ENCODE results near the gene KLHL36.
A peak's percentile ranks its signal among the peaks of the same experiment; 100 is the strongest.

KLHL36 gene

GRCh38 chr16:84647828-84648594, at the start of gene KLHL36:
TSS of gene KLHL36 (plus strand) at chr16:84648511. CDS start at chr16:84650868, 2,357 bp downstream.
- DNase-seq, result peak; percentile 5

DNA sequence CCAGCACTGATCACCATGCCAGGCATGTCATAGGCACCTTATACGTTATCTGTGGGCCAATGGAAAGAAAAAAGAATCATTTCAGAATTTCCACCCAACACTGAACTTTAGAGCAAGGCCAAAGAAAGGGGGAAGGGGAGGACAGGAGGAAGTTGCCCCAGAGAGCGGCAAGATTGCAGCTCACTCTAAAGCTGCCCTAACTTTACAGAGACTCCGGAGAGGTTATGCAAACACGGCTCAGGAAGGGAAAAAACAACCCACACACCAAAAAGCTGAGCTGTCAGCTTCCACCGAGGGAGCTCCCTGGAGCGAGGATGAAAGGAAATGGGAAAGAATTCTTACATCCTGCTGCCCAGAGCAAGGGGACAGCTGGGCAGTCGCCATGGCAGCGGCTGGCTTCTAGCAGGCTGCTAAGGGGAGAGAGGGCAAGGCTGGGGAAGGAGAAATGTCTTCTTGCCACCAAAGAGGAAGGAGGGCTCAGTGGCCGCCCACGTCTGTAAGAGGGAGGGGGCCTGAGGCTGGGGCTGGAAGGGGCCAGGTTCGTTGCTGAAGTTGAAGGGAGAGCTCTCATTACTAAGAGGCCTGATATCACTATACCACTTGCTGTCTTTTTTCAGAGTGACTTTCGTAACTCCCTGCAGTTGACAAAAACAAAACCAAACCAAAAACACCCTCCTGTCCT, 48.6 kb upstream of the KLHL36 start:
- DNase-seq, result no peak

GRCh38 chr16:84600343-84601229, 47.7 kb upstream of the KLHL36 start:
- DNase-seq, result no peak

- DNase-seq, result no peak
These were observed 45.0 kb upstream of the KLHL36 start for GRCh38 chr16:84603140-84603816.

DNA sequence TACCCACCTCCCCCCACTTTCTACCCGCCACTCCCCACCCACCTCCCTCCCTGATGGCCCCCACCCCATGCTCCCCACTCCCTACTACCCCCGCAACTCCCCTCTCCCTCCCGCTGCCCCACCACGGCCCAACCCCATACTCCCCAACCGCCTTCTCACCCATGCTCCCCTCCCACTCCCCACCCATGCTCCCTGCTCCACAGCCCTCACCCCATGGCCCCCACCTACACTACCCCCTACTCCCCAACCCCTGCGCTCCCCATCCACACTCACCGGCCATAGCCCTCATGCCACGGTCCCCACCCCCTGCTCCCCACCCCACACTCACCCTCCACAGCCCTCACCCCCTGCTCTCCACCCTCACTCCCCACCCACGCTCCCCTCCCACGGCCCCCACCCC, 44.4 kb upstream of the KLHL36 start:
- no peak for DNase-seq

DNA sequence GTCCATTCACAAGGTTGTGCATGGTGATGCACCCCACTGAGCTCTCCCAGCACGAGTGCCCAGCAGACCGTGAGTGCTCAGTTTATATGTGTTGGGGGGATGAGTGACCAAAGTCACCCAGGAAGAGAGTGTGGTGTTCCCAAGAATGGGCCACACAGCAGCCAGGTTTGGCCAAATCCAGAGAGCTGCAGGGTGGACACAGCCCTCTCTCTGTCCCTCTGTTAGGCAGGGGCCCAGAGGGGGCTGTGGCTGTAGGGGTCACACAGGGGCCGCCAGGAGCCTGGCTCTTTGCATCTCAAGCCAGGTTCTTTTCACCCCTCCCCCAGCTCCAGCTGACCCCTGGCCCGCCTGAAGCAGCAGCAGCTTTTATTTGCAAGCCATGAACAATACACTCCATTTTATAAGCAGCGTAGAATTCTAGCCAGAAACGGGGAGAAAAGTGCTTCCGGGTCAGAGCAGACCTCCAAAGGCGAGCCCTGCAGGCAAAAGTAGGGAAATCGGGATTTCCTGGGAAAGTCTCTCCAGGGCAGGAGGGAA, 43.8 kb upstream of the KLHL36 start:
- no peak for DNase-seq

DNA sequence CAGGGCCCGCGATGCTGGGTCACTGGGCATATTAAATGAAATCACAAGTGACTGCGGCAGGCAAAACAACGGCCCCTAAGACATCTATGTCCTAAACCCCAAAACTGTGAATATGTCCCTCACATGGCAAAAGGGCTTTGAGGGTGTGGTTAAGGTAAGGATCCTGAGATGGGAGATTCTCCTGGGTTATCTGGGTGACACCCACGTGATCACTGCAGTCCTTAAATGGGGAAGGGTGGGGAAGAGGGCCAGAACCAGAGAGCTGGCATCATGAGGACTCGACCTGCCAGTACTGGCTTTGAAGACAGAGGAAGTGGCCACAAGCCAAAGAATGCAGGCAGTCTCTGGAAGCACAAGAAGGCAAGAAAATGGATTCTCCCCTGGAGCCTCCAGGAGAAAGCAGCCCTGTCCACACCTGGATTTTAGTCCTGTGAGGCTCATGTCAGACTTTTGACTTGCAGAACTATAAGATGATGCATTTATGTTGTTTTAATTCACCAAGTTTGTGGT, 42.9 kb upstream of the KLHL36 start:
- no peak for DNase-seq

GRCh38 chr16:84606081-84606875, 42.0 kb upstream of the KLHL36 start:
- no peak for DNase-seq

GRCh38 chr16:84607061-84607460, 41.2 kb upstream of the KLHL36 start:
- DNase-seq, result no peak

DNA sequence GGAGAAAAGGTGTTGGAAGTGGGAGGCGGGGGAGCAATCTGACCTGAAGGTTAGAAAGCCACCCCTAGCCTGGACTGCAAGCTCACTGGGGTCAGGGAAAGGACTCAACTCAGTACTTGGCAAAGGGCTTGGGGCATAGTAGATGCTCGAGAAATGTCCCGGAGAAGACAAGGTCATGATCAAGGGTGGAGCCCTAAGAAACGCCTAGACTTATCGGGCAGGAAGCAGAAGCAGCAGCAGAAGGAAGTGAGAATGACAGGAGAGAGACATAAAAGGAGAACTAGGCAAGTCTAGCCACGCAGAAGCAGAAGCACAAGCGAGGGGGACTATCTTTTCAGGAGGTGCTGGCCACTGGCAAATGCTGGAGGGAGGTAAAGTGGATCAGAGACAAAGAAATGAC, 40.6 kb upstream of the KLHL36 start:
- no peak for DNase-seq

DNA sequence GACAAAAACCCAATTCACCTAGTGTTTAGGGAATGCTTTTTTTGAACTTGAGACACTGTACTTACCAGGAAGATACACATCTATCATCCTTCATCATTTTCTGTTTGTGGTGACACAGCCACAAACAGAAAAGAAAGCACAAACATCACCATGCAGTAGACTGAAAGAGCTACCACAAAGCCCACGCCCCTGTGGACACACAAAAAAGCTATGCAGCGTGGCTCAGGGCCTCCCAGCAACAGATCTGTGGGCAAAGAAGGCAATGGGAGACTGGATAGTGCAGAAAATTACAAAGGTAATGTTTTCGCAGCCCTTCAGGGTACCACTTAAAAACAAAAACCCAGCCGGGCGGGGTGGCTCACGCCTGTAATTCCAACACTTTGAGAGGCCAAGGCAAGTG, 40.0 kb upstream of the KLHL36 start:
- DNase-seq, result no peak

GRCh38 chr16:84609563-84610177, 38.6 kb upstream of the KLHL36 start:
- DNase-seq, result no peak

DNA sequence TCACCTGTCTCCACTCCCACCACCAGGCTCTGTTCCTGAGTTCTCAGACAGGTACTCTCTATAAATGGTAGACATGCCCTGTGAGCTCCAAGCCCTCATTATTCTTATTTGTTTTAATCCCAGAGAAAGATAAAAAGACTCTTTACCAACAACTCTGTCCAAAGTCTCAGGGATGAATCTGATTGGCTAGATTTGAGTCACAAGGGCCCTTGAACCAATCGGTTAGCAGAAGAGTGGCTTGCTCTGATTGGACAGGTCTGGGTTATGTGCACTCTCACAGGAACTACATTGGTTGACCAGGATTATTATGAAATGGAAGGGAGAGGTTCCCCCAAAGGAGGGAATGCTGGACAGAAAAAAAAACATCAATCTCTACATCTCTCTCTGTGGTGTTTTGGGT, 37.9 kb upstream of the KLHL36 start:
- DNase-seq, result no peak

GRCh38 chr16:84611041-84611440, 37.3 kb upstream of the KLHL36 start:
- DNase-seq, result no peak

DNA sequence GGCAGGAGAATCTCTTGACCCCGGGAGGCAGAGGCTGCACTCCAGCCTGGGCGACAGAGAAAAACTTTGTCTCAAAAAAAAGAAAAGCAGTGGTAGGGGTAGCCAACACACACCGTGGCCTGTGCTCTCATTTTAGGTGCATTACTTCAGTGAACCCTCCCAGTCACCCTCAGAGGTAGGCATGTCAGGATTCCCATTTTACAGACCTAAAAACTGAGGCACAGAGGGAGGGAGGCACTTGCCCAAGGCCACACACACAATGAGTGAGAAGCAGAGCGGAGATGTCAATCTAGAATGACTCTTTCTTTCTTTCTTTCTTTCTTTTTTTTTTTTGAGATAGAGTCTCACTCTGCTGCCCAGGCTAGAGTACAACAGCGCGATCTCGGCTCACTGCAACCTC, 35.6 kb upstream of the KLHL36 start:
- no peak for DNase-seq

DNA sequence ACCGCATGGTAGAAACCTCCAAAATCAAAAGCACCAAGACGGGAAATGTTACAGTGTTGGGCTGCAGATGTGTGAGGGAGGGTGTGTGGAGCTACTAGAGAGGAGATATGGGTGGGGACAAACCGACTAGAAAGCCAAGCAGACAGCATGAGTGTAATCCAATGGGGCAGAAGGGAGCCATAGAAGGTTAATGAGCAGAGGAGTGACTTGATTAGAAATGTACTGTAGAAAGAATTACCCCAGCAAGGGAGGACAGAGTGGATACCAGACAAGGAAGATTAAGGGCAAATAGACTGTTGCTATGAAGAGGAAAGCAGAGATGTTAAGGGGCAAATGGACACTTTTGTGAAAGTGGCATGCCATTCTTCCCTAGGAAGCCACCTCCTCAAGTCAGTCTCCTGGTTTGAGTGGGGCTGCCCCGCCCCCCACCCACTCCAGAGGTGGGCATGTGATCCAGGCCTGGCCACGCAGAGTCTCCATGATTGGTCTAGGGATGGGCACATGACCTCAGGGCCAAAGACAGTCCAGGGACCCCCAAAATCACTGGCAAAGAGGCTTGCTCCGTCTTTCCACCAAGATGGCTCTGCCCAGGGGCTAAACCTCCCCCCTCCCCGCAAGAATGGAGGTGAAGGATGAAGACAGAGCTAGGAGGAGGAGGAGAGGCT, 34.8 kb upstream of the KLHL36 start:
- DNase-seq, result no peak

- DNase-seq, result no peak
These were observed 34.2 kb upstream of the KLHL36 start for GRCh38 chr16:84614073-84614459.

GRCh38 chr16:84614623-84614967, 33.7 kb upstream of the KLHL36 start:
- no peak for DNase-seq

GRCh38 chr16:84614968-84615813, 33.1 kb upstream of the KLHL36 start:
- no peak for DNase-seq

DNA sequence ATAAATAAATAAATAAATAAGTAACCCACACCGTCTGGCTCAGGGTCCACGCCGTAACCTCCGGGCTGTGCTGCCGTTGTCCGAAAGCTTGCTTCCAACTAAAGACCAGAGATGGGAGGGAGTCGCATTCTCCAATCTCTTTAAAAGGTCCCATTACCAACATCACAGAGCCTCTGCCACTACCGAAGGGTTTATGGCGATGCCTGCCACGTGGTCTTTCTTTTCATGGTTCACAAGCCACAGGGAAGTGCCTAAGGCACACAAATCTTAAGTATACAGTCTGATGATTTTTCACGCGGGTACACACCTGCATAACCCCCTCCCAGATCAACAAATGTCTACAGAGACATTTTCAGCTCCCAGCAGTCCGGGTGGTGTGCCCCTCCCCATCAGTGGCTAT, 31.8 kb upstream of the KLHL36 start:
- DNase-seq, result no peak
